ENCODE results near the gene IFNGR1.

- TF ChIP-seq GATA2 (IDR thresholded peaks at IDR 0.05; ENCODE audit: low read depth, low read length) = no peak
- TF ChIP-seq GATA3 (IDR thresholded peaks at IDR 0.05; ENCODE audit: low read depth, low read length) = no peak
Observed at GRCh38 chr6:137148306-137149034, 70.7 kb downstream of the IFNGR1 start.

Data from SH-SY5Y (cell line).